ENCODE measurements around the gene TNS3. TPM values are rescaled to one million over a fixed set of nuclear protein-coding genes. Genes with fewer than 3 reads are reported as not detected.
"Not testable (repeated sequence)": the region's sequence is repeated elsewhere in the genome, so short reads cannot be mapped to it uniquely, and the experiment has no call there.

Gene TNS3
- total and polyA plus RNA-seq, 10 of the 15 experiments (the other 5 are each of a cell fraction or from before 2014, with no cell fraction given), result 0.27 to 2.7 (median 0.79) TPM

DNA sequence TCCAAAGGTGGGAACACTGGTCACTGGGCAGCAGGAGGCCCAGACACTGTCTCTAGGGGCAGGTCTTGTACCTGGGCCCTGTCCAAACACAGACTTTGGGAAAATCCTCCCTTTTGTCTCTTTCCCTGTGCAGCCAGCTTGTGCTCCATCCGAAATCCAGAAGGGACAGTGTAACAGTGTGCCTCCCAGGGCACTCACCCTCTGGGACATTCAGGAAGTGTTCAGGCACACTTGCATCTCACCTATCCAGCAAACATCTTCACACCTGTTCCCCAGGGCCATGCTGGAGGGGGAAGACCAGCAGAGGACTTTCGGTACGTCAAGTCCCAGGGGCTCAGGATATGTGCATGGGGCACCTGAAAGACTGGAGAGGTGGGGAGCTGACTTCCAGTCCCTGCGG is 38.9 kb downstream of the TNS3 start:
- intact Hi-C loops (cut with micrococcal nuclease; ENCODE audit: unreplicated experiment) (no loop called here), in situ Hi-C loops (cut with MboI) (no loop called here)
- Histone ChIP-seq H3K36me3 (ENCODE audit: control insufficient read depth in 2 of 2, insufficient read depth in 2 of 2, low read length in 1 of 2) (no peaks in the 10 kb centered on the region), H4K20me1 (ENCODE audit: control insufficient read depth, insufficient read depth) (no peaks in the 10 kb centered on the region), H3K9ac (ENCODE audit: control insufficient read depth, insufficient read depth, low read length) (no peak overlapping the region), H3K79me2 (ENCODE audit: control insufficient read depth, insufficient read depth, low read length) (no peaks in the 10 kb centered on the region), H3K4me1 (ENCODE audit: control insufficient read depth, insufficient read depth, low read length) (no peaks in the 10 kb centered on the region), H3K4me2 (ENCODE audit: control insufficient read depth, insufficient read depth) (no peak overlapping the region), H3K27me3 (replicated peaks in 1 of 2; ENCODE audit: control insufficient read depth in 2 of 2, insufficient read depth in 2 of 2, low read length in 1 of 2) (peaks cover 2% of the 10 kb centered on the region in 2 experiments; a peak in 3 of 4 replicates), H3K9me3 (replicated peaks; ENCODE audit: control insufficient read depth, insufficient read depth, low read length) (no peaks in the 10 kb centered on the region), H3K27ac (ENCODE audit: control insufficient read depth, insufficient read depth) (no peak overlapping the region), H2AFZ (ENCODE audit: control insufficient read depth, low read depth, low read length) (no peak overlapping the region), H3K4me3 (no peak overlapping the region)
- no TSS peak for BruUV-seq (replicated peaks)
- TF ChIP-seq PAX5 (IDR thresholded peaks at IDR 0.05; ENCODE audit: borderline replicate concordance, low read depth, low read length) (no peak), ETV6 (conservative IDR thresholded peaks at IDR 0.05 in 1 of 2, IDR thresholded peaks at IDR 0.05 in 1 of 2; ENCODE audit: borderline replicate concordance in 1 of 2, low read depth in 1 of 2) (no peak), MYB (IDR thresholded peaks at IDR 0.05; ENCODE audit: borderline replicate concordance, low read depth, low read length) (no peak), NRF1 (conservative IDR thresholded peaks at IDR 0.05; ENCODE audit: low read depth, low read length) (no peak), EP300 (IDR thresholded peaks at IDR 0.05; ENCODE audit: borderline replicate concordance in 1 of 2, control insufficient read depth in 1 of 2, low read depth in 2 of 2, low read length in 2 of 2) (no peak)
- DNase-seq (ENCODE audit: low read depth, low spot score) (no peak), ATAC-seq (no peak), FAIRE-seq (no peak)
- CTCF ChIA-PET, result no interaction called here
- RAD21 ChIA-PET (ENCODE audit: unreplicated experiment), result no interaction called here
- 59% methylated on average over 4 of the region's 4 CpGs for WGBS (ENCODE audit: insufficient coverage, insufficient replicate concordance, low lambda C conversion rate, missing lambda C conversion rate)
- SMC1A ChIA-PET (ENCODE audit: uncharacterized antibody, unreplicated experiment), result no interaction called here
- POLR2A ChIA-PET, result no interaction called here

DNA sequence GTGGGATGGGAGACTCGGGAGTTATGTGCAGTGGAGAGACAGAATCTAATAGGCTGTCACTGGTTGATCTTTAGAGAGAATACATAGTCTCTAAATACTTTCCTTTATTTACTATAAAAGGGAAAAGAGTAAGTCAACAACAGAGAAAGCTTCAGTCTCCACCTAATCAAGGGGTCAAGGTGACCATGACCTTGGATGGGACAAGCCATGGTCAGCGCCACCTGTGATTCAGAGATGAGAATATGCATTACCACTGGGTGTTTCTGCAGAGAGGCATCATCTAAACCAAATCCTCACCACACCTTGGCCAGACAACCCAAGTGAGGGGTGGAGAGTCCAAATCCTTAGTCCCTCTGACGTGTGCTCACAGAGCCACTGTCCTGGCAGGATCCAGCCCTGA is 39.9 kb downstream of the TNS3 start:
- H2AFZ ChIP-seq (ENCODE audit: control insufficient read depth, low read depth, low read length), result no peak overlapping the region
- FAIRE-seq, result no peak
- ATAC-seq, result no peak
- no peak for TF ChIP-seq CHD2 (IDR thresholded peaks at IDR 0.05; ENCODE audit: borderline replicate concordance, low read depth, low read length)
- no peak for TF ChIP-seq MYB (IDR thresholded peaks at IDR 0.05; ENCODE audit: borderline replicate concordance, low read depth, low read length)
- no peak for TF ChIP-seq RB1 (IDR thresholded peaks at IDR 0.05; ENCODE audit: borderline replicate concordance)
- no peak for TF ChIP-seq SMC3 (IDR thresholded peaks at IDR 0.05; ENCODE audit: borderline replicate concordance, low read length)
- TF ChIP-seq BCL11A (IDR thresholded peaks at IDR 0.05; ENCODE audit: low read depth, low read length), result no peak
- no peak for TF ChIP-seq SIN3A (IDR thresholded peaks at IDR 0.05; ENCODE audit: low read depth, low read length)
- H3K4me2 ChIP-seq (ENCODE audit: control insufficient read depth, insufficient read depth), result no peak overlapping the region
- no peak overlapping the region for H3K4me3 ChIP-seq
- SMC1A ChIA-PET (ENCODE audit: uncharacterized antibody, unreplicated experiment), result no interaction called here
- no peaks in the 10 kb centered on the region for H4K20me1 ChIP-seq (ENCODE audit: control insufficient read depth, insufficient read depth)
- H3K27me3 ChIP-seq (replicated peaks in 1 of 2; ENCODE audit: control insufficient read depth in 2 of 2, insufficient read depth in 2 of 2, low read length in 1 of 2), result peaks cover 2% of the 10 kb centered on the region in 2 experiments; a peak in 2 of 4 replicates
- DNase-seq (ENCODE audit: low read depth, low spot score), result no peak
- no peak overlapping the region for H3K27ac ChIP-seq (ENCODE audit: control insufficient read depth, insufficient read depth)
- no peaks in the 10 kb centered on the region for H3K36me3 ChIP-seq (ENCODE audit: control insufficient read depth in 2 of 2, insufficient read depth in 2 of 2, low read length in 1 of 2)
- H3K4me1 ChIP-seq (ENCODE audit: control insufficient read depth, insufficient read depth, low read length), result no peaks in the 10 kb centered on the region
- CTCF ChIA-PET, result no interaction called here
- intact Hi-C loops (cut with micrococcal nuclease; ENCODE audit: unreplicated experiment), result no loop called here
- no TSS peak for BruUV-seq (replicated peaks)
- no peak overlapping the region for H3K9ac ChIP-seq (ENCODE audit: control insufficient read depth, insufficient read depth, low read length)
- in situ Hi-C loops (cut with MboI), result no loop called here
- POLR2A ChIA-PET, result no interaction called here
- WGBS (ENCODE audit: insufficient coverage, insufficient replicate concordance, low lambda C conversion rate, missing lambda C conversion rate), result 31% methylated on average over 3 of the region's 3 CpGs
- no peaks in the 10 kb centered on the region for H3K9me3 ChIP-seq (replicated peaks; ENCODE audit: control insufficient read depth, insufficient read depth, low read length)
- no peaks in the 10 kb centered on the region for H3K79me2 ChIP-seq (ENCODE audit: control insufficient read depth, insufficient read depth, low read length)
- RAD21 ChIA-PET (ENCODE audit: unreplicated experiment), result no interaction called here

DNA sequence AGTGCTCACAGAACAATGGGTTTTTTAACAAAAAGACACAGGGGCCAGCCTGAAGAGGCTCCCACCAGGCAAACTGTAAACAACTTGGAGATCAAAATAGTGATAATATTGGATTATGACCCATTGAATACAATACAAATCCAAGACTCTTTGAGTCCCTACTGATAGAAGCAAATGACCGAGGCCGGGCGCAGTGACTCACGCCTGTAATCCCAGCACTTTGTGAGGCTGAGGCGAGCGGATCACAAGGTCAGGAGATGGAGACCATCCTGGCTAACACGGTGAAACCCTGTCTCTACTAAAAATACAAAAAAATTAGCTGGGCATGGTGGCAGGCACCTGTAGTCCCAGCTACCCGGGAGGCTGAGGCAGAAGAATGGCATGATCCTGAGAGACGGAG is 40.4 kb downstream of the TNS3 start:
- H3K79me2 ChIP-seq (ENCODE audit: control insufficient read depth, insufficient read depth, low read length); ATAC-seq; H3K9me3 ChIP-seq (replicated peaks; ENCODE audit: control insufficient read depth, insufficient read depth, low read length); H3K9ac ChIP-seq (ENCODE audit: control insufficient read depth, insufficient read depth, low read length); H3K27ac ChIP-seq (ENCODE audit: control insufficient read depth, insufficient read depth); H3K4me1 ChIP-seq (ENCODE audit: control insufficient read depth, insufficient read depth, low read length); H3K36me3 ChIP-seq (ENCODE audit: control insufficient read depth in 2 of 2, insufficient read depth in 2 of 2, low read length in 1 of 2); FAIRE-seq; H4K20me1 ChIP-seq (ENCODE audit: control insufficient read depth, insufficient read depth); POLR2A ChIA-PET; H3K4me3 ChIP-seq; H2AFZ ChIP-seq (ENCODE audit: control insufficient read depth, low read depth, low read length); in situ Hi-C loops (cut with MboI); BruUV-seq (replicated peaks); H3K27me3 ChIP-seq (replicated peaks in 1 of 2; ENCODE audit: control insufficient read depth in 2 of 2, insufficient read depth in 2 of 2, low read length in 1 of 2); SMC1A ChIA-PET (ENCODE audit: uncharacterized antibody, unreplicated experiment); DNase-seq (ENCODE audit: low read depth, low spot score); H3K4me2 ChIP-seq (ENCODE audit: control insufficient read depth, insufficient read depth); RAD21 ChIA-PET (ENCODE audit: unreplicated experiment); CTCF ChIA-PET; intact Hi-C loops (cut with micrococcal nuclease; ENCODE audit: unreplicated experiment): not testable (repeated sequence)
- 76% methylated on average over 9 of the region's 9 CpGs for WGBS (ENCODE audit: insufficient coverage, insufficient replicate concordance, low lambda C conversion rate, missing lambda C conversion rate)

All from GM12878 (cell line).